ENCODE measurements around the gene MTMR6.
A peak's percentile ranks its signal among the peaks of the same experiment; 100 is the strongest.

Gene MTMR6

DNA sequence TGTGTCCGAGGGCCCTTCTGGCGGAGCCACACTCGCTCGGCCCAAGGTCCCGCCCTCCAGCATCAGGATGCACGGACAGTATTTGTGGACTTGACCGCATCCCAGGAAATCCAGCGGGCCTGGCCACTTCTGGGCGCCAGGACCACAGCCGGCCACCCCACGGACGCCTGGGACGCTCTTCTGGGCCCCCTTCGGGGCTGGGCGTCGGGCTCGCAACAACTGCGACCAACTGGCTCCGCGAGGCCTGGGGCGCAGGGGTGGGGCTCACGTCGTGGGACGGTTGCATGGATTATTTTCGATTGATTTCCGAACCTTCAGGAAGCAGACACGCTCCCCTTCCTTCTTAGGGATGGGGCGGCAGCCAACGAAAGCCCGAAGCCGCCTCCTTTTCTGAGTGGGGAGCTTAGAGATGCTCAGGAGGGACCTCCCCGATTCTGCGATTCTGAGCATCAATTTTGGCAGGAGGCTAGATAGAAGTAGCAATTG is 13.6 kb upstream of the MTMR6 start:
- Histone ChIP-seq H3K27me3 (replicated peaks; ENCODE audit: control insufficient read depth, insufficient read depth, low read length) (no peaks in the 10 kb centered on the region), H3K36me3 (ENCODE audit: control insufficient read depth, insufficient read depth, low read length) (peaks cover 4% of the 10 kb centered on the region), H3K4me3 (replicated peaks; ENCODE audit: low read depth, low read length) (peak overlapping the region; percentile 89)
- DNase-seq (ENCODE audit: extremely low read depth, insufficient read length) = peak; percentile 51
- TF ChIP-seq, protein P1, sequence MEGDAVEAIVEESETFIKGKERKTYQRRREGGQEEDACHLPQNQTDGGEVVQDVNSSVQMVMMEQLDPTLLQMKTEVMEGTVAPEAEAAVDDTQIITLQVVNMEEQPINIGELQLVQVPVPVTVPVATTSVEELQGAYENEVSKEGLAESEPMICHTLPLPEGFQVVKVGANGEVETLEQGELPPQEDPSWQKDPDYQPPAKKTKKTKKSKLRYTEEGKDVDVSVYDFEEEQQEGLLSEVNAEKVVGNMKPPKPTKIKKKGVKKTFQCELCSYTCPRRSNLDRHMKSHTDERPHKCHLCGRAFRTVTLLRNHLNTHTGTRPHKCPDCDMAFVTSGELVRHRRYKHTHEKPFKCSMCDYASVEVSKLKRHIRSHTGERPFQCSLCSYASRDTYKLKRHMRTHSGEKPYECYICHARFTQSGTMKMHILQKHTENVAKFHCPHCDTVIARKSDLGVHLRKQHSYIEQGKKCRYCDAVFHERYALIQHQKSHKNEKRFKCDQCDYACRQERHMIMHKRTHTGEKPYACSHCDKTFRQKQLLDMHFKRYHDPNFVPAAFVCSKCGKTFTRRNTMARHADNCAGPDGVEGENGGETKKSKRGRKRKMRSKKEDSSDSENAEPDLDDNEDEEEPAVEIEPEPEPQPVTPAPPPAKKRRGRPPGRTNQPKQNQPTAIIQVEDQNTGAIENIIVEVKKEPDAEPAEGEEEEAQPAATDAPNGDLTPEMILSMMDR (IDR thresholded peaks at IDR 0.05; ENCODE audit: insufficient read depth, low read length, poor library complexity, severe bottlenecking) = no peak

GRCh38 chr13:25295701-25296100 is 8.4 kb upstream of the MTMR6 start:
- no peak for DNase-seq (ENCODE audit: extremely low read depth, insufficient read length)
- TF ChIP-seq, protein P1 (IDR thresholded peaks at IDR 0.05; ENCODE audit: insufficient read depth, low read length, poor library complexity, severe bottlenecking) = no peak
- no peak overlapping the region for H3K4me3 ChIP-seq (replicated peaks; ENCODE audit: low read depth, low read length)
- no peaks in the 10 kb centered on the region for H3K27me3 ChIP-seq (replicated peaks; ENCODE audit: control insufficient read depth, insufficient read depth, low read length)
- no peaks in the 10 kb centered on the region for H3K36me3 ChIP-seq (ENCODE audit: control insufficient read depth, insufficient read depth, low read length)

GRCh38 chr13:25295228-25295627 is 7.9 kb upstream of the MTMR6 start:
- DNase-seq (ENCODE audit: extremely low read depth, insufficient read length) = no peak
- TF ChIP-seq, protein P1 (IDR thresholded peaks at IDR 0.05; ENCODE audit: insufficient read depth, low read length, poor library complexity, severe bottlenecking) = no peak
- Histone ChIP-seq H3K4me3 (replicated peaks; ENCODE audit: low read depth, low read length) (no peak overlapping the region), H3K27me3 (replicated peaks; ENCODE audit: control insufficient read depth, insufficient read depth, low read length) (no peaks in the 10 kb centered on the region), H3K36me3 (ENCODE audit: control insufficient read depth, insufficient read depth, low read length) (no peaks in the 10 kb centered on the region)

DNA sequence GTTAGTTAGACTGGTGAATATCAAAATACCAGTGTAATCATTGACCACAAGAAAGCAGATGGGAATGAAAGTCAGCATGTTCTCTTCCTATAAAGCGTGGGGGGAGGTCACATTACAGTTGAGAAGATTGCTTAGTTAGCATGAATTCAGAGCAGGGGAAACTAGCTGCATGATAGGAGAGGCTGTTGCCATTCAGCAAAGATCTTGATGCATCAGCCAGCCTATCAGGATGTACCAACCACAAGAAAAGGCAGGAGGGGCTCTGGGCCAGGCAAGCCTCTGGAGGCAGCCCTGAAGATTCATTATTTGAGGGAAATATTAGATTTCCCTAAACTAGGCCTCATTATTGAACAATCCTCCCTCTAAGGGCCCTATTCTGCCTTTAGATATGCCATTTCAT is 5.0 kb upstream of the MTMR6 start:
- Histone ChIP-seq H3K27me3 (replicated peaks; ENCODE audit: control insufficient read depth, insufficient read depth, low read length) (no peaks in the 10 kb centered on the region), H3K4me3 (replicated peaks; ENCODE audit: low read depth, low read length) (no peak overlapping the region), H3K36me3 (ENCODE audit: control insufficient read depth, insufficient read depth, low read length) (no peaks in the 10 kb centered on the region)
- TF ChIP-seq, protein P1 (IDR thresholded peaks at IDR 0.05; ENCODE audit: insufficient read depth, low read length, poor library complexity, severe bottlenecking) = no peak
- DNase-seq (ENCODE audit: extremely low read depth, insufficient read length) = no peak

DNA sequence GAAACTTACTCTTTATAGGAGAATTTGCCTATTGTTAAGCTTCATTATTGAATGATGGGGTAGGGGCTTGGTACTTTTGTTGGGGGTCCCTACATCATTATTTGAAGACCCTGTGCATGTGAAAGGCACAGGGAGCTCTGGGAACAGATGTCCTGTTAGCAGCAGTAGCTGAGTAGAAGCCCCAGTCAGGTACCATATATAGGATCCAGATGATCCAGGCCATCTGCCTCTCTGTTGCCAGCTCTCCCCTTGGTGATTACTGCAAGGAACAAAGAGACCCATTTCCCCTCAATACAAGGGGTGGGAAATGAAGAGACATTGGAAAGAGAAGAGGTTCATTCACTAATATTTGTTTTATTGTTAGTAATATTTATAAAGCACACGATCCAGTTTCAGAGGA is 4.4 kb upstream of the MTMR6 start:
- Histone ChIP-seq H3K4me3 (replicated peaks; ENCODE audit: low read depth, low read length) (no peak overlapping the region), H3K27me3 (replicated peaks; ENCODE audit: control insufficient read depth, insufficient read depth, low read length) (no peaks in the 10 kb centered on the region), H3K36me3 (ENCODE audit: control insufficient read depth, insufficient read depth, low read length) (no peaks in the 10 kb centered on the region)
- no peak for DNase-seq (ENCODE audit: extremely low read depth, insufficient read length)
- TF ChIP-seq, protein P1 (IDR thresholded peaks at IDR 0.05; ENCODE audit: insufficient read depth, low read length, poor library complexity, severe bottlenecking) = no peak

- TF ChIP-seq, protein P1 (IDR thresholded peaks at IDR 0.05; ENCODE audit: insufficient read depth, low read length, poor library complexity, severe bottlenecking) = no peak
- Histone ChIP-seq H3K36me3 (ENCODE audit: control insufficient read depth, insufficient read depth, low read length) (no peaks in the 10 kb centered on the region), H3K27me3 (replicated peaks; ENCODE audit: control insufficient read depth, insufficient read depth, low read length) (no peaks in the 10 kb centered on the region), H3K4me3 (replicated peaks; ENCODE audit: low read depth, low read length) (no peak overlapping the region)
- no peak for DNase-seq (ENCODE audit: extremely low read depth, insufficient read length)
Observed at GRCh38 chr13:25288966-25289365, 1.7 kb upstream of the MTMR6 start.
